HEK293 (cell line): ENCODE results near the gene PGS1.

Source experiments
- CTCF ChIA-PET: fragments of 350-600 bp; formaldehyde crosslinking; extraction: SDS; loops from one replicate; lab custom pipeline; 2021; ENCODE audit warnings: antibody characterized with exemption; lab: Yijun Ruan, JAX
- POLR2A ChIA-PET: fragments of 300-600 bp; formaldehyde crosslinking; extraction: SDS; loops from one replicate; lab custom pipeline; 2020; ENCODE audit warnings: antibody characterized with exemption, inconsistent platforms; lab: Yijun Ruan, JAX
- H3K27ac ChIP-seq: fragments of 200-500 bp; sonication (Bioruptor generic); 2 replicates; pipeline ENCODE4 v1.5.1; 2014; ENCODE audit warnings: low read depth, low read length, control low read depth, inconsistent platforms; ENCODE audit errors: extremely low read depth
- H3K36me3 ChIP-seq, 2 experiments: fragments of 200-500 bp in 1 of 2; sonication (Bioruptor generic) in 1 of 2; 1 replicate in 1 of 2; 2 replicates in 1 of 2; pipeline ENCODE4 v1.5.1; 2014 to 2017; ENCODE audit warnings: inconsistent platforms in 2 of 2, low read length in 2 of 2; ENCODE audit not compliant: control insufficient read depth in 2 of 2, insufficient read depth in 1 of 2
- H3K4me1 ChIP-seq: fragments of 200-500 bp; sonication (Bioruptor generic); 2 replicates; pipeline ENCODE4 v1.5.1; 2014; ENCODE audit warnings: mild to moderate bottlenecking, low read length, inconsistent platforms; ENCODE audit not compliant: control insufficient read depth, insufficient read depth
- H3K4me3 ChIP-seq: 2 replicates; pipeline ENCODE4 v1.5.1; 2011; ENCODE audit warnings: low read depth, mild to moderate bottlenecking, control low read depth, low read length, moderate library complexity
- H3K9me3 ChIP-seq: fragments of 200-500 bp; sonication (Bioruptor generic); 2 replicates; pipeline ENCODE4 v1.5.1; 2014; ENCODE audit warnings: low read depth, low read length, inconsistent platforms; ENCODE audit not compliant: control insufficient read depth, insufficient read depth
- EGR2 ChIP-seq: fragments of 450-650 bp; formaldehyde crosslinking; IDR thresholded peaks from 2 replicates; pipeline ENCODE4 v1.5.1; 2016; ENCODE audit warnings: low read depth, missing biosample characterization, missing genetic modification characterization
- MEIS1 ChIP-seq: sonication (generic); formaldehyde crosslinking; IDR thresholded peaks from 2 replicates; pipeline ENCODE4 v1.8.1; 2022; ENCODE audit warnings: missing genetic modification reagents, mild to moderate bottlenecking, borderline replicate concordance
- TRIM28 ChIP-seq: IDR thresholded peaks from 2 replicates; pipeline ENCODE4 v1.6.1; 2011; ENCODE audit warnings: low read length, control low read depth, borderline replicate concordance
- ZBTB21 ChIP-seq: fragments of 450-650 bp; formaldehyde crosslinking; IDR thresholded peaks from 2 replicates; pipeline ENCODE4 v1.5.1; 2017; ENCODE audit warnings: missing biosample characterization, missing genetic modification characterization
- ZFHX2 ChIP-seq: fragments of 450-650 bp; formaldehyde crosslinking; conservative IDR thresholded peaks from 2 replicates; pipeline ENCODE4 v1.5.1; 2016; ENCODE audit warnings: missing biosample characterization, missing genetic modification characterization
- ZNF112 ChIP-seq: fragments of 450-650 bp; formaldehyde crosslinking; IDR thresholded peaks from 2 replicates; pipeline ENCODE4 v1.5.0; 2017; ENCODE audit warnings: missing biosample characterization, missing genetic modification characterization
- ZNF133 ChIP-seq: fragments of 450-650 bp; formaldehyde crosslinking; IDR thresholded peaks from 2 replicates; pipeline ENCODE4 v1.5.1; 2016; ENCODE audit warnings: missing biosample characterization, missing genetic modification characterization
- ZNF184 ChIP-seq: fragments of 450-650 bp; IDR thresholded peaks from 2 replicates; pipeline ENCODE4 v1.5.1; 2018; ENCODE audit warnings: missing biosample characterization, mild to moderate bottlenecking, missing genetic modification characterization
- ZNF211 ChIP-seq: fragments of 450-650 bp; formaldehyde crosslinking; IDR thresholded peaks from 2 replicates; pipeline ENCODE4 v1.5.1; 2016; ENCODE audit warnings: low read depth, missing biosample characterization, missing genetic modification characterization
- ZNF221 ChIP-seq: fragments of 450-650 bp; formaldehyde crosslinking; IDR thresholded peaks from 2 replicates; pipeline ENCODE4 v1.5.1; 2017; ENCODE audit warnings: missing biosample characterization, missing genetic modification characterization, borderline replicate concordance
- ZNF23 ChIP-seq: fragments of 450-650 bp; formaldehyde crosslinking; IDR thresholded peaks from 2 replicates; pipeline ENCODE4 v1.5.1; 2016; ENCODE audit warnings: missing biosample characterization, missing genetic modification characterization, borderline replicate concordance
- ZNF24 ChIP-seq: fragments of 450-650 bp; formaldehyde crosslinking; IDR thresholded peaks from 2 replicates; pipeline ENCODE4 v1.5.1; 2016; ENCODE audit warnings: missing biosample characterization, missing genetic modification characterization
- ZNF248 ChIP-seq: fragments of 450-650 bp; formaldehyde crosslinking; IDR thresholded peaks from 2 replicates; pipeline ENCODE4 v1.5.1; 2017; ENCODE audit warnings: missing biosample characterization, missing genetic modification characterization
- ZNF324 ChIP-seq: fragments of 450-650 bp; formaldehyde crosslinking; IDR thresholded peaks from 2 replicates; pipeline ENCODE4 v1.5.1; 2016; ENCODE audit warnings: missing biosample characterization, missing genetic modification characterization
- ZNF350 ChIP-seq: fragments of 450-650 bp; formaldehyde crosslinking; IDR thresholded peaks from 2 replicates; pipeline ENCODE4 v1.5.0; 2017; ENCODE audit warnings: missing biosample characterization, mild to moderate bottlenecking, missing genetic modification characterization
- ZNF354C ChIP-seq: fragments of 450-650 bp; formaldehyde crosslinking; IDR thresholded peaks from 2 replicates; pipeline ENCODE4 v1.5.1; 2016; ENCODE audit warnings: missing biosample characterization, missing genetic modification characterization, low read depth, borderline replicate concordance
- ZNF37A ChIP-seq: fragments of 450-650 bp; IDR thresholded peaks from 2 replicates; pipeline ENCODE4 v1.5.1; 2018; ENCODE audit warnings: missing biosample characterization, missing genetic modification characterization
- ZNF501 ChIP-seq: fragments of 450-650 bp; formaldehyde crosslinking; IDR thresholded peaks from 2 replicates; pipeline ENCODE4 v1.5.1; 2016; ENCODE audit warnings: missing biosample characterization, missing genetic modification characterization
- ZNF510 ChIP-seq: fragments of 450-650 bp; formaldehyde crosslinking; IDR thresholded peaks from 2 replicates; pipeline ENCODE4 v1.5.1; 2018; ENCODE audit warnings: mild to moderate bottlenecking, missing genetic modification characterization, missing biosample characterization; ENCODE audit not compliant: insufficient replicate concordance
- ZNF571 ChIP-seq: fragments of 450-650 bp; formaldehyde crosslinking; IDR thresholded peaks from 2 replicates; pipeline ENCODE4 v1.5.0; 2017; ENCODE audit warnings: missing biosample characterization, missing genetic modification characterization
- ZNF629 ChIP-seq: fragments of 450-650 bp; formaldehyde crosslinking; IDR thresholded peaks from 2 replicates; pipeline ENCODE4 v1.5.1; 2017; ENCODE audit warnings: missing biosample characterization, missing genetic modification characterization
- ZNF707 ChIP-seq: fragments of 450-650 bp; formaldehyde crosslinking; IDR thresholded peaks from 2 replicates; pipeline ENCODE4 v1.5.1; 2016; ENCODE audit warnings: missing biosample characterization, missing genetic modification characterization
- TF ChIP-seq, protein P1 (sequence below): fragments of 450-650 bp; formaldehyde crosslinking; IDR thresholded peaks from 2 replicates; pipeline ENCODE4 v1.5.1; 2016; ENCODE audit warnings: missing biosample characterization, missing genetic modification characterization
- TF ChIP-seq, protein P2 (sequence below): fragments of 450-650 bp; formaldehyde crosslinking; IDR thresholded peaks from 2 replicates; pipeline ENCODE4 v1.5.1; 2016; ENCODE audit warnings: missing biosample characterization, missing genetic modification characterization, low read depth
- TF ChIP-seq, protein P3 (sequence below): fragments of 450-650 bp; formaldehyde crosslinking; IDR thresholded peaks from 2 replicates; pipeline ENCODE4 v1.5.1; 2017; ENCODE audit warnings: missing biosample characterization, missing genetic modification characterization
- TF ChIP-seq, protein P4 (sequence below): fragments of 450-650 bp; formaldehyde crosslinking; IDR thresholded peaks from 2 replicates; pipeline ENCODE4 v1.5.1; 2016; ENCODE audit warnings: missing biosample characterization, missing genetic modification characterization
- TF ChIP-seq, protein P5 (sequence below): fragments of 450-650 bp; formaldehyde crosslinking; IDR thresholded peaks from 2 replicates; pipeline ENCODE4 v1.5.1; 2016; ENCODE audit warnings: missing biosample characterization, missing genetic modification characterization
- TF ChIP-seq, protein P6 (sequence below): IDR thresholded peaks from 2 replicates; pipeline ENCODE4 v1.6.1; 2011; ENCODE audit warnings: mild to moderate bottlenecking, low read depth, low read length, borderline replicate concordance

Gene PGS1

DNA sequence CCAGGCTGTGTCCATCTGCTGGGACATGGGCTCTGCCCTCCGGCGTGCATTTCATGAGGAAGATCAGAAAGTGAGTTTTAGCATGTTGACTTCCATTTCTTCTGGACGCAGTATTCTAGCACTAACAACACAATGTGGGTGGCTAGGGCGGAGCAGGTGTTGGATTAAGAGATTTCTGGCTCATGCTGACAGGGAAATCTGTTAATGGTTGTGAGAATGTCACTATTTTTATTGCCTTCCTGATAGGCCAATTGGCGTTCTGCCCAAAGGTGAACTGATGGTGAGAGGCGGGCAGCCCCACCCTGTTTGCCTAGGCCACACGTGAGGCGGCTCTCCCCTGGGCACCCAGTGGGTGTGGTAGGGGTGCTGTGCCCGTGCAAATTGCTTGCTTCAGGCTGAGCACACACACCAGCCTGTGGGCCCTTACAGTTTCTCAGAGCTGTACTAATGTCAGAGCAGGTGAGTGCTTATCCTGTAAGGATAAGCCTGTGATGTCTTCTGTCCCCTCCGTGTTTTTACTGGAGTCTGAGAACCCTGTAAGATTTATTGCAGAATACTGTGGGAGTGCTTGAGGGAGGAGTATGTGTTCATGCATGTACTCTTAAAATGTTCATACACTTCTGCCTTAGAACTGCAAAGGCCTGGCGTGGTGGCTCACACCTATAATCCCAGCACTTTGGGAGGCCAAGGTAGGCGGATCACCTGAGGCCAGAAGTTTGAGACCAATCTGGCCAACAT lies 30.9 kb downstream of the PGS1 start:
- ChIA-PET POLR2A (interaction anchor here (0.9 kb wide), 1 partner anchor 49 kb away, joined by 3 read pairs; no protein-coding TSS in a partner anchor), CTCF (interaction anchor here (0.5 to 3.6 kb wide), 3 partner anchors 12 to 48 kb away, joined by 3 to 29 read pairs (median 9); no protein-coding TSS in a partner anchor)
- H3K9me3 ChIP-seq: no peaks in the 10 kb centered on the region
- no peak overlapping the region for H3K4me3 ChIP-seq
- peaks cover 10% of the 10 kb centered on the region for H3K4me1 ChIP-seq
- H3K36me3 ChIP-seq: peaks cover 8 to 81% of the 10 kb centered on the region in 2 experiments; a peak in 2 of 3 replicates
- no peak overlapping the region for H3K27ac ChIP-seq
- TF ChIP-seq, protein P1, sequence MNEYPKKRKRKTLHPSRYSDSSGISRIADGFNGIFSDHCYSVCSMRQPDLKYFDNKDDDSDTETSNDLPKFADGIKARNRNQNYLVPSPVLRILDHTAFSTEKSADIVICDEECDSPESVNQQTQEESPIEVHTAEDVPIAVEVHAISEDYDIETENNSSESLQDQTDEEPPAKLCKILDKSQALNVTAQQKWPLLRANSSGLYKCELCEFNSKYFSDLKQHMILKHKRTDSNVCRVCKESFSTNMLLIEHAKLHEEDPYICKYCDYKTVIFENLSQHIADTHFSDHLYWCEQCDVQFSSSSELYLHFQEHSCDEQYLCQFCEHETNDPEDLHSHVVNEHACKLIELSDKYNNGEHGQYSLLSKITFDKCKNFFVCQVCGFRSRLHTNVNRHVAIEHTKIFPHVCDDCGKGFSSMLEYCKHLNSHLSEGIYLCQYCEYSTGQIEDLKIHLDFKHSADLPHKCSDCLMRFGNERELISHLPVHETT (tag by site-specific recombination): no peak
- TF ChIP-seq TRIM28: no peak
- no peak for TF ChIP-seq ZNF23 (tag by site-specific recombination)
- no peak for TF ChIP-seq ZNF24 (tag by site-specific recombination)
- TF ChIP-seq ZNF112: no peak
- TF ChIP-seq ZNF248 (tag by site-specific recombination): no peak
- TF ChIP-seq ZNF629 (tag by site-specific recombination): no peak
- TF ChIP-seq, protein P2, sequence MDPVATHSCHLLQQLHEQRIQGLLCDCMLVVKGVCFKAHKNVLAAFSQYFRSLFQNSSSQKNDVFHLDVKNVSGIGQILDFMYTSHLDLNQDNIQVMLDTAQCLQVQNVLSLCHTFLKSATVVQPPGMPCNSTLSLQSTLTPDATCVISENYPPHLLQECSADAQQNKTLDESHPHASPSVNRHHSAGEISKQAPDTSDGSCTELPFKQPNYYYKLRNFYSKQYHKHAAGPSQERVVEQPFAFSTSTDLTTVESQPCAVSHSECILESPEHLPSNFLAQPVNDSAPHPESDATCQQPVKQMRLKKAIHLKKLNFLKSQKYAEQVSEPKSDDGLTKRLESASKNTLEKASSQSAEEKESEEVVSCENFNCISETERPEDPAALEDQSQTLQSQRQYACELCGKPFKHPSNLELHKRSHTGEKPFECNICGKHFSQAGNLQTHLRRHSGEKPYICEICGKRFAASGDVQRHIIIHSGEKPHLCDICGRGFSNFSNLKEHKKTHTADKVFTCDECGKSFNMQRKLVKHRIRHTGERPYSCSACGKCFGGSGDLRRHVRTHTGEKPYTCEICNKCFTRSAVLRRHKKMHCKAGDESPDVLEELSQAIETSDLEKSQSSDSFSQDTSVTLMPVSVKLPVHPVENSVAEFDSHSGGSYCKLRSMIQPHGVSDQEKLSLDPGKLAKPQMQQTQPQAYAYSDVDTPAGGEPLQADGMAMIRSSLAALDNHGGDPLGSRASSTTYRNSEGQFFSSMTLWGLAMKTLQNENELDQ: no peak
- no peak for TF ChIP-seq ZNF510 (tag by site-specific recombination)
- no peak for TF ChIP-seq ZNF133 (tag by site-specific recombination)
- no peak for TF ChIP-seq ZNF37A (tag by site-specific recombination)
- TF ChIP-seq ZNF211: no peak
- TF ChIP-seq ZNF184 (tag by site-specific recombination): no peak
- TF ChIP-seq EGR2: peak; percentile 73
- no peak for TF ChIP-seq MEIS1
- TF ChIP-seq ZNF571 (tag by site-specific recombination): no peak
- TF ChIP-seq ZBTB21 (tag by site-specific recombination): no peak
- TF ChIP-seq ZFHX2: peak; percentile 93
- TF ChIP-seq ZNF221 (tag by site-specific recombination): no peak
- no peak for TF ChIP-seq ZNF707
- no peak for TF ChIP-seq ZNF354C (tag by site-specific recombination)
- TF ChIP-seq ZNF501: no peak
- no peak for TF ChIP-seq ZNF350 (tag by site-specific recombination)
- TF ChIP-seq, protein P3, sequence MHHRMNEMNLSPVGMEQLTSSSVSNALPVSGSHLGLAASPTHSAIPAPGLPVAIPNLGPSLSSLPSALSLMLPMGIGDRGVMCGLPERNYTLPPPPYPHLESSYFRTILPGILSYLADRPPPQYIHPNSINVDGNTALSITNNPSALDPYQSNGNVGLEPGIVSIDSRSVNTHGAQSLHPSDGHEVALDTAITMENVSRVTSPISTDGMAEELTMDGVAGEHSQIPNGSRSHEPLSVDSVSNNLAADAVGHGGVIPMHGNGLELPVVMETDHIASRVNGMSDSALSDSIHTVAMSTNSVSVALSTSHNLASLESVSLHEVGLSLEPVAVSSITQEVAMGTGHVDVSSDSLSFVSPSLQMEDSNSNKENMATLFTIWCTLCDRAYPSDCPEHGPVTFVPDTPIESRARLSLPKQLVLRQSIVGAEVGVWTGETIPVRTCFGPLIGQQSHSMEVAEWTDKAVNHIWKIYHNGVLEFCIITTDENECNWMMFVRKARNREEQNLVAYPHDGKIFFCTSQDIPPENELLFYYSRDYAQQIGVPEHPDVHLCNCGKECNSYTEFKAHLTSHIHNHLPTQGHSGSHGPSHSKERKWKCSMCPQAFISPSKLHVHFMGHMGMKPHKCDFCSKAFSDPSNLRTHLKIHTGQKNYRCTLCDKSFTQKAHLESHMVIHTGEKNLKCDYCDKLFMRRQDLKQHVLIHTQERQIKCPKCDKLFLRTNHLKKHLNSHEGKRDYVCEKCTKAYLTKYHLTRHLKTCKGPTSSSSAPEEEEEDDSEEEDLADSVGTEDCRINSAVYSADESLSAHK (tag by site-specific recombination): no peak
- TF ChIP-seq, protein P4, sequence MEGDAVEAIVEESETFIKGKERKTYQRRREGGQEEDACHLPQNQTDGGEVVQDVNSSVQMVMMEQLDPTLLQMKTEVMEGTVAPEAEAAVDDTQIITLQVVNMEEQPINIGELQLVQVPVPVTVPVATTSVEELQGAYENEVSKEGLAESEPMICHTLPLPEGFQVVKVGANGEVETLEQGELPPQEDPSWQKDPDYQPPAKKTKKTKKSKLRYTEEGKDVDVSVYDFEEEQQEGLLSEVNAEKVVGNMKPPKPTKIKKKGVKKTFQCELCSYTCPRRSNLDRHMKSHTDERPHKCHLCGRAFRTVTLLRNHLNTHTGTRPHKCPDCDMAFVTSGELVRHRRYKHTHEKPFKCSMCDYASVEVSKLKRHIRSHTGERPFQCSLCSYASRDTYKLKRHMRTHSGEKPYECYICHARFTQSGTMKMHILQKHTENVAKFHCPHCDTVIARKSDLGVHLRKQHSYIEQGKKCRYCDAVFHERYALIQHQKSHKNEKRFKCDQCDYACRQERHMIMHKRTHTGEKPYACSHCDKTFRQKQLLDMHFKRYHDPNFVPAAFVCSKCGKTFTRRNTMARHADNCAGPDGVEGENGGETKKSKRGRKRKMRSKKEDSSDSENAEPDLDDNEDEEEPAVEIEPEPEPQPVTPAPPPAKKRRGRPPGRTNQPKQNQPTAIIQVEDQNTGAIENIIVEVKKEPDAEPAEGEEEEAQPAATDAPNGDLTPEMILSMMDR (tag by site-specific recombination): no peak
- TF ChIP-seq, protein P5, sequence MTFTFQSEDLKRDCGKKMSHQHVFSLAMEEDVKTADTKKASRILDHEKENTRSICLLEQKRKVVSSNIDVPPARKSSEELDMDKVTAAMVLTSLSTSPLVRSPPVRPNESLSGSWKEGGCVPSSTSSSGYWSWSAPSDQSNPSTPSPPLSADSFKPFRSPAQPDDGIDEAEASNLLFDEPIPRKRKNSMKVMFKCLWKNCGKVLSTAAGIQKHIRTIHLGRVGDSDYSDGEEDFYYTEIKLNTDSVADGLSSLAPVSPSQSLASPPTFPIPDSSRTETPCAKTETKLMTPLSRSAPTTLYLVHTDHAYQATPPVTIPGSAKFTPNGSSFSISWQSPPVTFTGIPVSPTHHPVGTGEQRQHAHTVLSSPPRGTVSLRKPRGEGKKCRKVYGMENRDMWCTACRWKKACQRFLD (tag by site-specific recombination): no peak
- TF ChIP-seq, protein P6, sequence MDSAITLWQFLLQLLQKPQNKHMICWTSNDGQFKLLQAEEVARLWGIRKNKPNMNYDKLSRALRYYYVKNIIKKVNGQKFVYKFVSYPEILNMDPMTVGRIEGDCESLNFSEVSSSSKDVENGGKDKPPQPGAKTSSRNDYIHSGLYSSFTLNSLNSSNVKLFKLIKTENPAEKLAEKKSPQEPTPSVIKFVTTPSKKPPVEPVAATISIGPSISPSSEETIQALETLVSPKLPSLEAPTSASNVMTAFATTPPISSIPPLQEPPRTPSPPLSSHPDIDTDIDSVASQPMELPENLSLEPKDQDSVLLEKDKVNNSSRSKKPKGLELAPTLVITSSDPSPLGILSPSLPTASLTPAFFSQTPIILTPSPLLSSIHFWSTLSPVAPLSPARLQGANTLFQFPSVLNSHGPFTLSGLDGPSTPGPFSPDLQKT: no peak
- TF ChIP-seq ZNF324 (tag by site-specific recombination): no peak
